Measurements from ENCODE around the gene PDE8A.

Gene PDE8A

DNA sequence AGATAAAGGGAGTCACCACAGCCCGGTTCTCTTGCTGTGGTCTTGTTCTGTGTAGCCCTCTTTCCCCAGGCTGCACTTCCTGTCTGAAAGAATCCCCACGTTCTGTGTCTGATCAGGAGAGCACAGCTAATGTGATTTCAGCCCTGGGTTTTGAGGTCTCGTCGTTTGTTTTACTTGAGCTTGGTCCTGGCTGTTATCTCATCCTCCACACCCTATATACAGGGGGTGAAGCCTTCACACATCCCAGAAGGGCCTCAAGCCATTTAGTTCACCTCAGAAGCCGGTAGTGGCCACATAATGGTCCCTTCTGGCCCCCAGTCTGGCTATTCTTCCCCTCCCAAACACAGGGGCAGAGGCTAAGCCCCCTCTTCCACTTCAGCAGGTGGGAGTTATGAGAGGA lies 115.6 kb downstream of the PDE8A start:
- no peaks in the 10 kb centered on the region for H3K9me3 ChIP-seq (ENCODE audit: control insufficient read depth in 1 of 2, low read length in 2 of 2)
- no peak overlapping the region for H3K27ac ChIP-seq (ENCODE audit: low read length)
- no peak overlapping the region for H3K4me3 ChIP-seq (ENCODE audit: low read depth in 1 of 2, low read length in 2 of 2)
- no peaks in the 10 kb centered on the region for H3K4me1 ChIP-seq (ENCODE audit: control insufficient read depth in 1 of 2, insufficient read depth in 2 of 2, low read length in 2 of 2)
- no peaks in the 10 kb centered on the region for H3K27me3 ChIP-seq (ENCODE audit: low read depth, low read length)
- H3K36me3 ChIP-seq (ENCODE audit: control insufficient read depth in 1 of 2, insufficient read depth in 2 of 2, low read length in 2 of 2) = peaks cover 26 to 44% of the 10 kb centered on the region in 2 donors

DNA sequence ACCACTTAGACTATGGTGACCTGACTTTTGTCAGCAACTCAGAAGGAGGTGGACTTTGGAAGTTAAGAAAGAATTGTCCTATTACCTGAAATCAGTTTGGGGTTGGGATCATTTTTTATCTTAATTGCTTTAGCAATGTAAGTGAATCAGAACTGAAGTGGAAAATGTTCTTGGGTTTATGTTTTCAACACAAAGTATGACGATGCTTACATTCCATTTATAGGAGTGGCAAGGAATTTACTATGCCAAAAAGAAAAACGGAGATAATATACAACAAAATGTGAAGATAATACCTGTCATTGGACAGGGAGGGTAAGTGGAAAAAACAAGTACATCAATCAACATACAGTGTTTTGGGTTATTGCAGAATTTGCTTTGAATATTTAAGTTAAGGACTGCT lies 116.1 kb downstream of the PDE8A start:
- H3K27ac ChIP-seq (ENCODE audit: low read length) = no peak overlapping the region

GRCh38 chr15:85099195-85099803 lies 117.6 kb downstream of the PDE8A start:
- Histone ChIP-seq H3K27ac (ENCODE audit: low read length) (no peak overlapping the region), H3K9me3 (ENCODE audit: control insufficient read depth in 1 of 2, low read length in 2 of 2) (no peaks in the 10 kb centered on the region), H3K4me3 (ENCODE audit: low read depth in 1 of 2, low read length in 2 of 2) (no peak overlapping the region), H3K27me3 (ENCODE audit: low read depth, low read length) (no peaks in the 10 kb centered on the region), H3K36me3 (ENCODE audit: control insufficient read depth in 1 of 2, insufficient read depth in 2 of 2, low read length in 2 of 2) (peaks cover 18 to 40% of the 10 kb centered on the region in 2 donors), H3K4me1 (ENCODE audit: control insufficient read depth in 1 of 2, insufficient read depth in 2 of 2, low read length in 2 of 2) (no peaks in the 10 kb centered on the region)

More for the DNA sequence above, 116.1 kb downstream of the PDE8A start:
- Histone ChIP-seq H3K27me3 (ENCODE audit: low read depth, low read length) (no peaks in the 10 kb centered on the region), H3K4me3 (ENCODE audit: low read depth in 1 of 2, low read length in 2 of 2) (no peak overlapping the region), H3K4me1 (ENCODE audit: control insufficient read depth in 1 of 2, insufficient read depth in 2 of 2, low read length in 2 of 2) (no peaks in the 10 kb centered on the region), H3K36me3 (ENCODE audit: control insufficient read depth in 1 of 2, insufficient read depth in 2 of 2, low read length in 2 of 2) (peaks cover 21 to 39% of the 10 kb centered on the region in 2 donors), H3K9me3 (ENCODE audit: control insufficient read depth in 1 of 2, low read length in 2 of 2) (no peaks in the 10 kb centered on the region)

- Histone ChIP-seq H3K4me1 (ENCODE audit: control insufficient read depth in 1 of 2, insufficient read depth in 2 of 2, low read length in 2 of 2) (no peaks in the 10 kb centered on the region), H3K9me3 (ENCODE audit: control insufficient read depth in 1 of 2, low read length in 2 of 2) (no peaks in the 10 kb centered on the region), H3K27ac (ENCODE audit: low read length) (no peak overlapping the region), H3K4me3 (ENCODE audit: low read depth in 1 of 2, low read length in 2 of 2) (no peak overlapping the region), H3K27me3 (ENCODE audit: low read depth, low read length) (no peaks in the 10 kb centered on the region), H3K36me3 (ENCODE audit: control insufficient read depth in 1 of 2, insufficient read depth in 2 of 2, low read length in 2 of 2) (peaks cover 10 to 34% of the 10 kb centered on the region in 2 donors)
Measured at GRCh38 chr15:85100186-85100937, 118.7 kb downstream of the PDE8A start.

GRCh38 chr15:85104584-85104983 lies 122.9 kb downstream of the PDE8A start:
- Histone ChIP-seq H3K27me3 (ENCODE audit: low read depth, low read length) (no peaks in the 10 kb centered on the region), H3K4me1 (ENCODE audit: control insufficient read depth in 1 of 2, insufficient read depth in 2 of 2, low read length in 2 of 2) (no peaks in the 10 kb centered on the region), H3K36me3 (ENCODE audit: control insufficient read depth in 1 of 2, insufficient read depth in 2 of 2, low read length in 2 of 2) (peaks cover 13 to 24% of the 10 kb centered on the region in 2 donors), H3K4me3 (ENCODE audit: low read depth in 1 of 2, low read length in 2 of 2) (no peak overlapping the region), H3K27ac (ENCODE audit: low read length) (no peak overlapping the region), H3K9me3 (ENCODE audit: control insufficient read depth in 1 of 2, low read length in 2 of 2) (no peaks in the 10 kb centered on the region)

GRCh38 chr15:85108136-85108535 lies 126.5 kb downstream of the PDE8A start:
- Histone ChIP-seq H3K27ac (ENCODE audit: low read length) (no peak overlapping the region), H3K4me3 (ENCODE audit: low read depth in 1 of 2, low read length in 2 of 2) (no peak overlapping the region), H3K27me3 (ENCODE audit: low read depth, low read length) (no peaks in the 10 kb centered on the region), H3K9me3 (ENCODE audit: control insufficient read depth in 1 of 2, low read length in 2 of 2) (no peaks in the 10 kb centered on the region), H3K36me3 (ENCODE audit: control insufficient read depth in 1 of 2, insufficient read depth in 2 of 2, low read length in 2 of 2) (peaks cover 12 to 18% of the 10 kb centered on the region in 2 donors), H3K4me1 (ENCODE audit: control insufficient read depth in 1 of 2, insufficient read depth in 2 of 2, low read length in 2 of 2) (no peaks in the 10 kb centered on the region)

DNA sequence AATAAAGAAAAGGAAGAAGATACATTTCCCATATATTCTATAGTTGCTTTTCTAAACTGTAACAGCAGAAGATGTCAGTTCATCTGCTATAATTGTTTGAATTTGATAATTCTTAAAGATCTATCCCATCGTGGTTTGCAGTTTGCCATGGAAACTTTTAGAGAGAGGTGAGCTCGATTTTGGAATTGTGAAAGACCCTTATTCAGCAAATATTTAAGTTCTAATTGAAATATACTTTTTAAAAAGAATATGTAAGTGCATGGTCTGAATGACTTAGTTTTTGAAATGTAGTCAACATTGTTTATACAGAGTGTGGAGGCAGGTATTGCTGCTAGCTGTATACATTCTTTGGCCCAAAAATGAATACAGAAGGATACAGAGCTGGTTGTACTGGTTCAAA lies 127.7 kb downstream of the PDE8A start:
- Histone ChIP-seq H3K4me3 (ENCODE audit: low read depth in 1 of 2, low read length in 2 of 2) (no peak overlapping the region), H3K36me3 (ENCODE audit: control insufficient read depth in 1 of 2, insufficient read depth in 2 of 2, low read length in 2 of 2) (peaks cover 21 to 23% of the 10 kb centered on the region in 2 donors), H3K9me3 (ENCODE audit: control insufficient read depth in 1 of 2, low read length in 2 of 2) (no peaks in the 10 kb centered on the region), H3K27me3 (ENCODE audit: low read depth, low read length) (no peaks in the 10 kb centered on the region), H3K27ac (ENCODE audit: low read length) (no peak overlapping the region), H3K4me1 (ENCODE audit: control insufficient read depth in 1 of 2, insufficient read depth in 2 of 2, low read length in 2 of 2) (no peaks in the 10 kb centered on the region)

- H3K27me3 ChIP-seq (ENCODE audit: low read depth, low read length) = no peaks in the 10 kb centered on the region
- no peaks in the 10 kb centered on the region for H3K9me3 ChIP-seq (ENCODE audit: control insufficient read depth in 1 of 2, low read length in 2 of 2)
- no peak overlapping the region for H3K27ac ChIP-seq (ENCODE audit: low read length)
- H3K36me3 ChIP-seq (ENCODE audit: control insufficient read depth in 1 of 2, insufficient read depth in 2 of 2, low read length in 2 of 2) = peaks cover 42 to 48% of the 10 kb centered on the region in 2 donors
- H3K4me3 ChIP-seq (ENCODE audit: low read depth in 1 of 2, low read length in 2 of 2) = no peak overlapping the region
- no peaks in the 10 kb centered on the region for H3K4me1 ChIP-seq (ENCODE audit: control insufficient read depth in 1 of 2, insufficient read depth in 2 of 2, low read length in 2 of 2)
Measured at GRCh38 chr15:85112997-85113396, 131.3 kb downstream of the PDE8A start.

- Histone ChIP-seq H3K27ac (ENCODE audit: low read length) (no peak overlapping the region), H3K27me3 (ENCODE audit: low read depth, low read length) (no peaks in the 10 kb centered on the region), H3K4me3 (ENCODE audit: low read depth in 1 of 2, low read length in 2 of 2) (no peak overlapping the region), H3K9me3 (ENCODE audit: control insufficient read depth in 1 of 2, low read length in 2 of 2) (no peaks in the 10 kb centered on the region), H3K36me3 (ENCODE audit: control insufficient read depth in 1 of 2, insufficient read depth in 2 of 2, low read length in 2 of 2) (peaks cover 46% of the 10 kb centered on the region in 2 donors), H3K4me1 (ENCODE audit: control insufficient read depth in 1 of 2, insufficient read depth in 2 of 2, low read length in 2 of 2) (no peaks in the 10 kb centered on the region)
Measured at GRCh38 chr15:85114886-85115285, 133.2 kb downstream of the PDE8A start.

DNA sequence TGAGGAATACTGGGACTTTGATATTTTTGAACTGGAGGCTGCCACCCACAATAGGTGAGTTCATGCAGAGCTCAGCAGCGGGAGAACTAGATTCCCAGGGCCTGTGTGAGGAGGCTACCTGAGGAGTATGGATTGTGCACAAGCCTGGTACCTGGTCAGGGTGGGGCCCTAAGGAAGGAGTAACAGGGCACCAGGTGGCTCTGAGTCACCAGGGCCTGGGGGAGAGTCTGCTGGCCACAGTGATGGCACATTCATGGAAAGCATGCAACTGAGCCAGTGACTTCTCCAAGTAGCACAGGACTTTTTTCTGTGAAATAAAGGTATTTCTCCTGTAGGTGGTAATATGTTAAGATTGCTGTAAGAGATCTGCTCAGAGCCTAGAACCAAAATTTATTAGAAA lies 134.4 kb downstream of the PDE8A start:
- H3K4me3 ChIP-seq (ENCODE audit: low read depth in 1 of 2, low read length in 2 of 2) = no peak overlapping the region
- H3K9me3 ChIP-seq (ENCODE audit: control insufficient read depth in 1 of 2, low read length in 2 of 2) = no peaks in the 10 kb centered on the region
- no peaks in the 10 kb centered on the region for H3K4me1 ChIP-seq (ENCODE audit: control insufficient read depth in 1 of 2, insufficient read depth in 2 of 2, low read length in 2 of 2)
- H3K27me3 ChIP-seq (ENCODE audit: low read depth, low read length) = no peaks in the 10 kb centered on the region
- peaks cover 52 to 54% of the 10 kb centered on the region in 2 donors for H3K36me3 ChIP-seq (ENCODE audit: control insufficient read depth in 1 of 2, insufficient read depth in 2 of 2, low read length in 2 of 2)
- no peak overlapping the region for H3K27ac ChIP-seq (ENCODE audit: low read length)

- H3K4me3 ChIP-seq (ENCODE audit: low read depth in 1 of 2, low read length in 2 of 2) = no peak overlapping the region
- H3K27ac ChIP-seq (ENCODE audit: low read length) = no peak overlapping the region
- no peaks in the 10 kb centered on the region for H3K27me3 ChIP-seq (ENCODE audit: low read depth, low read length)
- no peaks in the 10 kb centered on the region for H3K4me1 ChIP-seq (ENCODE audit: control insufficient read depth in 1 of 2, insufficient read depth in 2 of 2, low read length in 2 of 2)
- no peaks in the 10 kb centered on the region for H3K9me3 ChIP-seq (ENCODE audit: control insufficient read depth in 1 of 2, low read length in 2 of 2)
- peaks cover 53 to 57% of the 10 kb centered on the region in 2 donors for H3K36me3 ChIP-seq (ENCODE audit: control insufficient read depth in 1 of 2, insufficient read depth in 2 of 2, low read length in 2 of 2)
Measured at GRCh38 chr15:85116494-85116893, 134.8 kb downstream of the PDE8A start.

Measured in muscle layer of duodenum (tissue), 2 donors.